GM12878 (cell line): ENCODE data around the gene RBM43. TPM values are rescaled to one million over a fixed set of nuclear protein-coding genes. Genes with fewer than 3 reads are reported as not detected.
"Not testable (repeated sequence)": the region's sequence is repeated elsewhere in the genome, so short reads cannot be mapped to it uniquely, and the experiment has no call there.

Source experiments
- ATAC-seq: fragments of 200-7000 bp; cut with Tn5 transposase; 3 replicates; pipeline ENCODE4 v1.9.1; 2020; ENCODE audit warnings: mild to moderate bottlenecking, moderate library complexity
- BruUV-seq: library from RNA; stranded (reverse); fragments of 400-500 nt; replicated peaks from 2 replicates; lab custom pipeline; 2021; lab: Mats Ljungman, UMichigan
- CTCF ChIA-PET: fragments of 300-600 bp; sonication (Branson Sonifier 250); formaldehyde crosslinking; extraction: SDS; loops from one replicate; lab custom pipeline; 2021; ENCODE audit warnings: inconsistent platforms; lab: Yijun Ruan, JAX
- POLR2A ChIA-PET: fragments of 350-600 bp; formaldehyde crosslinking; extraction: SDS; loops from one replicate; lab custom pipeline; 2021; ENCODE audit warnings: inconsistent platforms; lab: Charles Lee
- RAD21 ChIA-PET: fragments of 300-600 bp; sonication (Branson Sonifier 250); formaldehyde crosslinking; loops from one replicate; lab custom pipeline; 2023; ENCODE audit warnings: antibody characterized with exemption; ENCODE audit not compliant: unreplicated experiment; lab: Charles Lee
- SMC1A ChIA-PET: fragments of 300-600 bp; sonication (Branson Sonifier 250); formaldehyde crosslinking; loops from one replicate; lab custom pipeline; 2023; ENCODE audit not compliant: unreplicated experiment, uncharacterized antibody; lab: Charles Lee
- DNase-seq: peaks from one replicate; pipeline ENCODE4 v3.0.0-alpha.2; 2011; ENCODE audit warnings: low read depth, low spot score
- FAIRE-seq: peaks from 3 replicates; lab custom pipeline; 2011; peaks lifted over from hg19 to GRCh38; lab: Jason Lieb, UNC
- H2AFZ ChIP-seq: 2 replicates; pipeline ENCODE4 v1.6.0; 2011; ENCODE audit warnings: low read depth, low read length, control low read depth; ENCODE audit not compliant: control insufficient read depth
- H3K27ac ChIP-seq: 2 replicates; pipeline ENCODE4 v1.5.1; 2011; ENCODE audit warnings: control low read depth; ENCODE audit not compliant: control insufficient read depth, insufficient read depth
- H3K27me3 ChIP-seq, 2 experiments: replicated peaks in 1 of 2; 2 replicates each; pipeline versions ENCODE4 v1.6.0 to v1.6.1; 2011; ENCODE audit warnings: low read length in 1 of 2; ENCODE audit not compliant: control insufficient read depth in 2 of 2, insufficient read depth in 2 of 2
- H3K36me3 ChIP-seq, 2 experiments: 2 replicates each; pipeline ENCODE4 v1.5.1; 2011; ENCODE audit warnings: low read length in 1 of 2; ENCODE audit not compliant: control insufficient read depth in 2 of 2, insufficient read depth in 2 of 2
- H3K4me1 ChIP-seq: 2 replicates; pipeline ENCODE4 v1.6.1; 2011; ENCODE audit warnings: mild to moderate bottlenecking, low read length, moderate library complexity, mixed read lengths; ENCODE audit not compliant: control insufficient read depth, insufficient read depth
- H3K4me2 ChIP-seq: 2 replicates; pipeline ENCODE4 v1.6.0; 2011; ENCODE audit warnings: control low read depth; ENCODE audit not compliant: control insufficient read depth, insufficient read depth
- H3K4me3 ChIP-seq: fragments of 200-600 bp; sonication (generic); 2 replicates; pipeline ENCODE4 v1.5.1; 2016
- H3K79me2 ChIP-seq: 2 replicates; pipeline ENCODE4 v1.6.0; 2011; ENCODE audit warnings: low read length; ENCODE audit not compliant: control insufficient read depth, insufficient read depth
- H3K9ac ChIP-seq: 2 replicates; pipeline ENCODE4 v1.8.0; 2011; ENCODE audit warnings: low read length, control low read depth, mixed read lengths; ENCODE audit not compliant: control insufficient read depth, insufficient read depth
- H3K9me3 ChIP-seq: replicated peaks from 3 replicates; pipeline ENCODE4 v1.5.1; 2011; ENCODE audit warnings: mild to moderate bottlenecking, low read length; ENCODE audit not compliant: control insufficient read depth, insufficient read depth
- H4K20me1 ChIP-seq: 2 replicates; pipeline ENCODE4 v1.6.0; 2011; ENCODE audit not compliant: control insufficient read depth, insufficient read depth
- BMI1 ChIP-seq: fragments of 450-650 bp; IDR thresholded peaks from 2 replicates; pipeline ENCODE4 v1.6.1; 2016; ENCODE audit warnings: mild to moderate bottlenecking, moderate library complexity, borderline replicate concordance
- EP300 ChIP-seq, 2 experiments: fragments of 150-350 bp in 1 of 2; IDR thresholded peaks; 2 replicates each; pipeline ENCODE4 v1.6.1; 2011 to 2012; ENCODE audit warnings: low read depth in 2 of 2, low read length in 2 of 2, borderline replicate concordance in 1 of 2, improper control_type of control experiment in 1 of 2, inconsistent platforms in 1 of 2; ENCODE audit not compliant: control insufficient read depth in 1 of 2
- HSF1 ChIP-seq: fragments of 150-350 bp; IDR thresholded peaks from 2 replicates; pipeline ENCODE4 v1.6.1; 2014; ENCODE audit warnings: mild to moderate bottlenecking, low read depth, low read length
- IKZF2 ChIP-seq, 2 experiments: fragments of 450-650 bp; IDR thresholded peaks; 2 replicates each; pipeline ENCODE4 v1.6.1; 2017; ENCODE audit warnings: mild to moderate bottlenecking in 2 of 2, moderate library complexity in 2 of 2
- IRF5 ChIP-seq: fragments of 450-650 bp; IDR thresholded peaks from 2 replicates; pipeline ENCODE4 v1.6.1; 2017; ENCODE audit warnings: borderline replicate concordance
- MYB ChIP-seq: fragments of 150-350 bp; IDR thresholded peaks from 2 replicates; pipeline ENCODE4 v1.6.1; 2014; ENCODE audit warnings: mild to moderate bottlenecking, low read depth, low read length, borderline replicate concordance
- SREBF2 ChIP-seq: IDR thresholded peaks from 2 replicates; pipeline ENCODE4 v1.6.1; 2012; ENCODE audit warnings: mild to moderate bottlenecking, low read length
- SUZ12 ChIP-seq: fragments of 200-600 bp; sonication (generic); IDR thresholded peaks from one replicate; pipeline ENCODE4 v1.6.1; 2018; ENCODE audit warnings: antibody characterized with exemption, mild to moderate bottlenecking; ENCODE audit not compliant: unreplicated experiment
- ZNF687 ChIP-seq: fragments of 450-650 bp; IDR thresholded peaks from 2 replicates; pipeline ENCODE4 v1.6.1; 2017; ENCODE audit warnings: mild to moderate bottlenecking, moderate library complexity
- WGBS: methylation state at CpG from one replicate; pipeline ENCODE4 v1.1.6; 2016; ENCODE audit warnings: low lambda C conversion rate; ENCODE audit not compliant: insufficient replicate concordance, insufficient coverage; ENCODE audit errors: missing lambda C conversion rate; 5-methylcytosine and 5-hydroxymethylcytosine counted together
- in situ Hi-C: fragments of 300-500 bp; cut with MboI; formaldehyde crosslinking; loops from 9 replicates; pipeline ENCODE4 v1.14.3; 2018; ENCODE audit warnings: mixed read lengths
- intact Hi-C: fragments of 100-400 bp; cut with micrococcal nuclease; formaldehyde crosslinking; loops from one replicate; pipeline ENCODE4 v1.14.2; 2022; ENCODE audit not compliant: unreplicated experiment
- polyA plus RNA-seq, 11 experiments: library from polyadenylated mRNA; depleted of rRNA in 4 of 11; unstranded in 6 of 11; stranded (reverse) in 5 of 11; fragments of >200 nt; fragmentation: Nextera tagmentation in 4 of 11; fragmentation: Illumina TruSeq in 1 of 11; extraction: Ambion mirVana in 4 of 11; extraction: Trizol in 1 of 11; gene quantifications; 1 replicate in 1 of 11; 2 replicates in 10 of 11; pipeline versions ENCODE4 v1.2.1 to v1.2.3, GENCODE V29; 2011 to 2016; ENCODE audit warnings: inconsistent platforms in 2 of 11, missing spikeins in 2 of 11, low read depth in 1 of 11
- total RNA-seq, 4 experiments: library from RNA; depleted of rRNA in 3 of 4; stranded (reverse); fragments of >200 nt in 3 of 4; fragmentation: Illumina TruSeq in 1 of 4; extraction: Trizol in 1 of 4; gene quantifications; 2 replicates each; pipeline versions ENCODE4 v1.2.1 to v1.2.3, GENCODE V29; 2013 to 2021

Gene RBM43
- total and polyA plus RNA-seq, 10 of the 15 experiments (the other 5 are each of a cell fraction or from before 2014, with no cell fraction given), result 0.86 to 5.3 (median 2.6) TPM

- H3K4me1 ChIP-seq, H3K27ac ChIP-seq, H3K36me3 ChIP-seq, H3K27me3 ChIP-seq, H3K4me3 ChIP-seq, POLR2A ChIA-PET, H3K9me3 ChIP-seq, RAD21 ChIA-PET, H3K9ac ChIP-seq, BruUV-seq, ATAC-seq, H3K79me2 ChIP-seq, DNase-seq, FAIRE-seq, H2AFZ ChIP-seq, H3K4me2 ChIP-seq, SMC1A ChIA-PET, H4K20me1 ChIP-seq, CTCF ChIA-PET, in situ Hi-C loops: not testable (repeated sequence)
- 51% methylated on average over 2 of the region's 2 CpGs for WGBS
- intact Hi-C loops, result loop anchor here (10.0 kb wide), 1 partner anchor 748 kb away; the partner anchor contains the start of gene RND3
These were observed 28.4 kb downstream of the RBM43 start for GRCh38 chr2:151233288-151233687.

- Histone ChIP-seq H4K20me1 (no peaks in the 10 kb centered on the region), H3K4me1 (no peaks in the 10 kb centered on the region), H2AFZ (no peak overlapping the region), H3K9ac (no peak overlapping the region), H3K27me3 (no peaks in the 10 kb centered on the region; a peak in 1 of 4 replicates), H3K4me2 (no peak overlapping the region), H3K9me3 (no peaks in the 10 kb centered on the region), H3K36me3 (no peaks in the 10 kb centered on the region), H3K79me2 (no peaks in the 10 kb centered on the region), H3K4me3 (no peak overlapping the region), H3K27ac (no peak overlapping the region)
- no TSS peak for BruUV-seq
- ChIA-PET CTCF (interaction anchor here (2.5 kb wide), 1 partner anchor 8 kb away, joined by 12 read pairs; no protein-coding TSS in a partner anchor), RAD21 (no interaction called here), SMC1A (interaction anchor here (1.2 kb wide), 1 partner anchor 9 kb away, joined by 3 read pairs; no protein-coding TSS in a partner anchor), POLR2A (no interaction called here)
- no peak for FAIRE-seq
- ATAC-seq, result no peak
- WGBS, result 0% methylated on average over 2 of the region's 2 CpGs
- intact Hi-C loops, result loop anchor here (10.0 kb wide), 1 partner anchor 746 kb away; the partner anchor contains the start of gene RND3
- in situ Hi-C loops, result no loop called here
- no peak for DNase-seq
- no peak for TF ChIP-seq SREBF2
- no peak for TF ChIP-seq MYB
- TF ChIP-seq SUZ12, result no peak
- no peak for TF ChIP-seq BMI1
- TF ChIP-seq HSF1, result no peak
- TF ChIP-seq ZNF687, result no peak
- TF ChIP-seq IKZF2 (IDR thresholded peaks at IDR 0.05), result no peak
- TF ChIP-seq IRF5, result no peak
- TF ChIP-seq EP300 (IDR thresholded peaks at IDR 0.05; ENCODE audit: borderline replicate concordance in 1 of 2, control insufficient read depth in 1 of 2, low read depth in 2 of 2, low read length in 2 of 2), result no peak
These were observed 31.0 kb downstream of the RBM43 start for GRCh38 chr2:151230627-151231140.
